MM.1S (cell line): ENCODE measurements around the gene PTCD2.

Experiments used
- DNase-seq: peaks from one replicate; pipeline ENCODE4 v3.0.0-alpha.2; 2015
- H2AFZ ChIP-seq: fragments of 300-600 bp; sonication (generic); 2 replicates; pipeline ENCODE4 v1.6.0; 2016; ENCODE audit warnings: antibody characterized with exemption, low read length
- H3F3A ChIP-seq: fragments of 300-600 bp; sonication (generic); 2 replicates; pipeline ENCODE4 v1.6.1; 2016; ENCODE audit warnings: mild to moderate bottlenecking, antibody characterized with exemption, low read length, moderate library complexity, mixed read lengths; ENCODE audit not compliant: insufficient read depth
- H3K27ac ChIP-seq: fragments of 300-600 bp; sonication (generic); 2 replicates; pipeline ENCODE4 v1.5.1; 2016; ENCODE audit warnings: mild to moderate bottlenecking, low read length
- H3K27me3 ChIP-seq: fragments of 300-600 bp; sonication (generic); replicated peaks from 2 replicates; pipeline ENCODE4 v1.6.0; 2016; ENCODE audit warnings: low read length; ENCODE audit not compliant: insufficient read depth
- H3K36me3 ChIP-seq: fragments of 300-600 bp; sonication (generic); replicated peaks from 2 replicates; pipeline ENCODE4 v1.6.1; 2016; ENCODE audit warnings: mild to moderate bottlenecking, low read length, mixed read lengths; ENCODE audit not compliant: insufficient read depth
- H3K4me1 ChIP-seq: fragments of 300-600 bp; sonication (generic); 2 replicates; pipeline ENCODE4 v1.6.1; 2016; ENCODE audit warnings: low read length, mixed read lengths
- H3K4me2 ChIP-seq: fragments of 300-600 bp; sonication (generic); 2 replicates; pipeline ENCODE4 v1.6.0; 2016; ENCODE audit warnings: low read depth, low read length
- H3K4me3 ChIP-seq: fragments of 300-600 bp; sonication (generic); 2 replicates; pipeline ENCODE4 v1.5.1; 2016; ENCODE audit warnings: low read length, mixed read lengths
- H3K79me2 ChIP-seq: fragments of 300-600 bp; sonication (generic); 2 replicates; pipeline ENCODE4 v1.6.1; 2016; ENCODE audit warnings: mixed run types, low read length, mixed read lengths
- H3K9ac ChIP-seq: fragments of 300-600 bp; sonication (generic); 2 replicates; pipeline ENCODE4 v1.6.1; 2016; ENCODE audit warnings: low read length, mixed read lengths
- H3K9me2 ChIP-seq: fragments of 300-600 bp; sonication (generic); replicated peaks from 2 replicates; pipeline ENCODE4 v1.6.1; 2016; ENCODE audit warnings: mild to moderate bottlenecking, low read length, mixed read lengths; ENCODE audit not compliant: insufficient read depth
- H3K9me3 ChIP-seq: fragments of 300-600 bp; sonication (generic); replicated peaks from 2 replicates; pipeline ENCODE4 v1.6.1; 2016; ENCODE audit warnings: mild to moderate bottlenecking, low read length, mixed read lengths; ENCODE audit not compliant: insufficient read depth
- H4K20me1 ChIP-seq: fragments of 300-600 bp; sonication (generic); 2 replicates; pipeline ENCODE4 v1.6.1; 2016; ENCODE audit warnings: mild to moderate bottlenecking, low read length, moderate library complexity, mixed read lengths; ENCODE audit not compliant: insufficient read depth
- CTCF ChIP-seq: fragments of 300-600 bp; sonication (generic); IDR thresholded peaks from 2 replicates; pipeline ENCODE4 v1.5.1; 2016; ENCODE audit warnings: antibody characterized with exemption, low read length, mixed read lengths
- EZH2 ChIP-seq: fragments of 300-600 bp; sonication (generic); optimal IDR thresholded peaks from 2 replicates; pipeline ENCODE3; 2017; ENCODE audit warnings: low read depth, mild to moderate bottlenecking, antibody characterized with exemption, low read length, mixed read lengths
- EZH2phosphoT487 ChIP-seq: fragments of 300-600 bp; sonication (generic); IDR thresholded peaks from 2 replicates; pipeline ENCODE4 v1.6.1; 2018; ENCODE audit warnings: antibody characterized with exemption, low read length

The PTCD2 gene

GRCh38 chr5:72351376-72351775 lies 31.2 kb downstream of the PTCD2 start:
- no peak overlapping the region for H2AFZ ChIP-seq
- H3K4me3 ChIP-seq, result no peak overlapping the region
- H3K79me2 ChIP-seq, result no peaks in the 10 kb centered on the region
- no peaks in the 10 kb centered on the region for H4K20me1 ChIP-seq
- H3K4me1 ChIP-seq, result no peaks in the 10 kb centered on the region
- H3K27me3 ChIP-seq, result no peaks in the 10 kb centered on the region
- no peaks in the 10 kb centered on the region for H3K36me3 ChIP-seq
- no peak overlapping the region for H3K9ac ChIP-seq
- H3K9me2 ChIP-seq, result no peaks in the 10 kb centered on the region
- H3K27ac ChIP-seq, result no peak overlapping the region
- no peaks in the 10 kb centered on the region for H3K9me3 ChIP-seq
- no peak for DNase-seq
- H3K4me2 ChIP-seq, result no peak overlapping the region
- TF ChIP-seq EZH2, result no peak
- TF ChIP-seq EZH2phosphoT487, result no peak
- no peak for TF ChIP-seq CTCF
- H3F3A ChIP-seq, result no peaks in the 10 kb centered on the region

DNA sequence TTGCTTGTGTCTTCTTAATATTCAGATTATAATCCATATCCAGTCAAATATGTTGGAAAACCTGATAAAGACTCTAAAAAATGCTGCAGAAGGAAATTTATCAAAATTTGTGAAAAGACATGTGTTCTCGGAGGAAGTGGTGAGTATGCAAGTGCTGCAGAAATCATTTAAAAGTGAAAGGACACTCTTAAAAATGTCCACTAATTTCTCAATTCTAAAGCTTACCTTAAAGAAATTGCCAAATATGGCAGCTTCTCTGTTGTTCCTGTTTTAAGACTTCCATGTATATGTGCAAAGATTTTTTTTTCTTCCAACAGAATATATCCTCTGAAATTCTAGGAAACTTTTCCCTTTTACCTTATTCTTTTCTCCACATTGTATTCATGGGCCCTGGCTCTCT lies 32.4 kb downstream of the PTCD2 start:
- H4K20me1 ChIP-seq, result no peaks in the 10 kb centered on the region
- no peak for TF ChIP-seq EZH2phosphoT487
- no peak overlapping the region for H3K4me3 ChIP-seq
- H3K36me3 ChIP-seq, result no peaks in the 10 kb centered on the region
- H3K27me3 ChIP-seq, result no peaks in the 10 kb centered on the region
- no peak overlapping the region for H3K4me2 ChIP-seq
- no peaks in the 10 kb centered on the region for H3K79me2 ChIP-seq
- no peak overlapping the region for H3K9ac ChIP-seq
- no peak overlapping the region for H3K27ac ChIP-seq
- no peaks in the 10 kb centered on the region for H3F3A ChIP-seq
- no peaks in the 10 kb centered on the region for H3K9me2 ChIP-seq
- no peak for DNase-seq
- H2AFZ ChIP-seq, result no peak overlapping the region
- no peaks in the 10 kb centered on the region for H3K4me1 ChIP-seq
- no peaks in the 10 kb centered on the region for H3K9me3 ChIP-seq

GRCh38 chr5:72353046-72353445 lies 32.9 kb downstream of the PTCD2 start:
- Histone ChIP-seq H2AFZ (no peak overlapping the region), H3K9ac (no peak overlapping the region), H3K27me3 (no peaks in the 10 kb centered on the region), H3K9me3 (no peaks in the 10 kb centered on the region), H3K27ac (no peak overlapping the region), H3K36me3 (no peaks in the 10 kb centered on the region), H3F3A (no peaks in the 10 kb centered on the region), H3K4me3 (no peak overlapping the region), H3K4me2 (no peak overlapping the region), H3K4me1 (no peaks in the 10 kb centered on the region), H4K20me1 (no peaks in the 10 kb centered on the region), H3K79me2 (no peaks in the 10 kb centered on the region), H3K9me2 (no peaks in the 10 kb centered on the region)
- no peak for DNase-seq
- TF ChIP-seq EZH2phosphoT487, result no peak
- no peak for TF ChIP-seq EZH2
- no peak for TF ChIP-seq CTCF

DNA sequence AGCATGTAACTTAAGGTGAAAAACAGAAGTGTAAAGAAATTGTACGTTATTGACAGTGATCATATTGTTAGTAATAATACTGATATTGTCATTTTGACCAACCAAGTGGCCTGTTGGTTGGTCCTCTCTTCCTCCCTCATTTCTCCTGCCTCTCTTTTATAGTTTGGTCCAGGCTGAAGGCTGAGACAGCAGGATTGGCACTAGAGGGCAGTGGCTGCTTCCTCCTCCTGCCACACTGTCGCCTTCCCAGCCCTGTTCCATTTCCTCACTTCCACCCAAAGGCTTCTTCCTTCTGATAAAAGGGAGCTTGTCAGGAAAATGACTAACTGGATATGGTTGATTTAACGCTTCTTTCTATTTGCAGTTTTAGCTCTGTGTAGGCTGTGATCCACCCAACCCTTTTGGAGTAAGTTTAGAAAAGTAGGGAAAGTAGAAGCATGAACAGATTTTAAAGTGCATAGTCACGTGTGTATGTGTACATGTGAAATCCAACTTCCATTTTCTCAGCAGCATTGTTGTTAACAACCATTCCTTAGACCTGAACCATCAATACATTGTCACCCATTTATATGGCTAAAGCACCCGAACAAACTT lies 35.6 kb downstream of the PTCD2 start:
- H2AFZ ChIP-seq, result no peak overlapping the region
- no peak overlapping the region for H3K27ac ChIP-seq
- no peaks in the 10 kb centered on the region for H3F3A ChIP-seq
- H3K4me2 ChIP-seq, result no peak overlapping the region
- H3K9me2 ChIP-seq, result no peaks in the 10 kb centered on the region
- no peak for DNase-seq
- no peaks in the 10 kb centered on the region for H3K79me2 ChIP-seq
- H3K9ac ChIP-seq, result no peak overlapping the region
- H3K27me3 ChIP-seq, result no peaks in the 10 kb centered on the region
- no peaks in the 10 kb centered on the region for H3K4me1 ChIP-seq
- TF ChIP-seq EZH2 (no peak), CTCF (no peak), EZH2phosphoT487 (no peak)
- H4K20me1 ChIP-seq, result no peaks in the 10 kb centered on the region
- no peaks in the 10 kb centered on the region for H3K9me3 ChIP-seq
- H3K36me3 ChIP-seq, result no peaks in the 10 kb centered on the region
- H3K4me3 ChIP-seq, result no peak overlapping the region
